SKM-1 treated with dmso at 0.1 percent for 144 hours (cell line): Measurements from ENCODE around the gene FGF14.
"Not testable (repeated sequence)": the region's sequence is repeated elsewhere in the genome, so short reads cannot be mapped to it uniquely, and the experiment has no call there.

Source experiments
- DNase-seq: peaks from one replicate; lab custom pipeline; 2025; ENCODE audit not compliant: unreplicated experiment; lab: John Stamatoyannopoulos, UW

Gene FGF14

DNA sequence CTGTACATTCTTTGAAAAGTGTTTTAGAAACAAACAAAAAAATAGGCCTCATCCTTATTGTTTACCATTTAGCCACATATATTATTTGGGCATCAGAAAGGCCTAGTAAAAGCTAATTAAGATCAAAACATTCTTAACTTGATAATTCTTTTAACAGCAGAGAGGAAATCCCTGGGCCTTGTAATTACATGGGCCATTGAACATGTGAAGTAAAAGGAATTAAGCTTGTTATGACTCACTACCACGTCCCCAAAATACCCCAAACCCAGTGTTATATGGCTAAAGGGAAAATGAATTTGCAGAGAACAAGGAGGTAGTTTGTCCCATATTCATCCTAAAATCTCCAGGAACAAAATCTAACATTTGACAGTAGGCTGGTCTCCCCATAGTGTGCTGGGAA, 509.6 kb downstream of the FGF14 start:
- no peak for DNase-seq

DNA sequence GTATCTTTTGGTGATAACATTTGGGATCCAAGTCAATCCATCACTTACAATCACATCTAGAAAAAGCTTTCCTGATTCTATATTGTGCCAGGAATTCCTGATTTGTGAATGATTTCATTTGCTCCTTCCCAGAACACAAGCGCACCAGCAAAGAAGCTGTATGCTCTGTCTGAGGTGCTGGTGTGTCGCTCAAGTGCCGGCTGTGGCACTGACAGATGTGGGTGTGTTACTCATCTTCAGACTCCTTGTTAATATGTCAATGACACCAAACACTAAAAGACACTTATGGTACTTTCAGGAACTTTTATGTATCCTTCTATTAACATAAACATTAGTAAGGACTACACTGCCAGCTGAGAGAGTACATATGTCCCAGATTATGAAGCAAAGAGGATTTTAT, 520.3 kb downstream of the FGF14 start:
- DNase-seq = no peak

DNA sequence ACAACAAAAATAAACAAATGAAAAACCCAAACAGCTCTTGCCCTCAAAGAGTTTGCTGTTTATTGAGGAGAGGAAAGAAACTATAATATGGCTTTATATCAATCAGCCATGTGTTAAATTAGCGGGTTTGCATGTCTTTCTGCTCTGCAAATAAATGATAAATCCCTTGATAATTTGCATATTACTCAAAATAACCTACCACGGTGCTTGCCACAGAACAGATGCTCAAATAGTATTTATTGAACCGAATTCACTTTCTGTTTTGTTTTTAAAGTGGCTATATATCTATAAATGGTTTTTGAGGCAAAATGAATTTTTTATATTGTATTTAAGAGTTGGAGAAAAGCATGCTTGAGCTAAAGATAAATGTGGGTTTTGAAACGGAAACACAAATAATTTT, 521.3 kb downstream of the FGF14 start:
- DNase-seq = no peak

GRCh38 chr13:101876951-101877350, 524.9 kb downstream of the FGF14 start:
- DNase-seq = no peak

DNA sequence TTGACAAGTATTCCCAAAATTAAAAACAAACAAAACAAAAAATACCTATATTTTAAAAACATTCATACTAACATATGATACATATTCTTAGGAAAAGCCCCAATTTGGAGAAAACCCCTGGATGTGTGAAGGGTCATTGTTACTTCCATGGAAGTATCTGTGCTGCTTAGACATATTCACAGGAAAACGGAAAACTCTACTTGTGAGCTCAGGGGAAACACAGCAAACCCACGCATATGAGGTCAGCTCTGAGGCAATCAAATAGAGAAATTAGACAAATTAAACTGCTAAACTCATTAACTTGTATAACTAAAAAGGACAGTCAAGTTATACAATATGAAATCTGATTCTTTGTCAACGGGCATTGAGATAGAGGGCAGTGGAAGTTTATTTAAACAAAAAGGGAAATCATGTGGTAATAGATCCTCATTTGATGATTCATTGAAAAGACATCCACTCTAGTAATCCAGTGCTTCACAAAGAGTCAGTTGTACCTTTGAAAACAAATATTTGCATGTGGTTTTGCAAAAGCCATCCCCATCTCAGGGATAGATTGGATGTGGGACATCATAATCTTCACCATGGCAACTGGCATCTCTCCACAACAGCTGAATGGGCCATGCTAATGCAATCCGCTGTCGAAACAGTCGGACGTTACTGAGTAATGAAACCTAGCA, 526.0 kb downstream of the FGF14 start:
- DNase-seq = no peak

DNA sequence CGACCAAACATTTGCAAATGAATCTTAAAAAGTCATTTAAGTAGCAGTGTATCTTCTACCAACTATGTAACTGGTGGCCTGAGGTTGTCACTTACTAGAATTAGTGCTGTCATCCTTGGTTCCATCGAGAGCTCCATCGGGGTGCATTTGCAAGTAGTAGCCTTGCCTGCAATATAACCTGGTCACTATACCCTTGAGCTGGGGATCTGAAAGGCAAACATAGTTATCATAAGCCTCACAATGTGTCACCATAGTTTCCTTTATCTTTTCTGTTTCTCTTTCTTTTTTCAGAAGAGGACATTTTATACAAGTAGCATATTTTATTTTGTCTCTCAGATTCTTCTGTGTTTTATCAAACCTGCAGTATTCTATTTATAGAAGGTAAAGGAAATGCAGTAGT, 526.8 kb downstream of the FGF14 start:
- DNase-seq = no peak

GRCh38 chr13:101869553-101869952, 532.3 kb downstream of the FGF14 start:
- DNase-seq = no peak

GRCh38 chr13:101868585-101869469, 533.0 kb downstream of the FGF14 start:
- no peak for DNase-seq

GRCh38 chr13:101866889-101867581, 534.8 kb downstream of the FGF14 start:
- DNase-seq = no peak

DNA sequence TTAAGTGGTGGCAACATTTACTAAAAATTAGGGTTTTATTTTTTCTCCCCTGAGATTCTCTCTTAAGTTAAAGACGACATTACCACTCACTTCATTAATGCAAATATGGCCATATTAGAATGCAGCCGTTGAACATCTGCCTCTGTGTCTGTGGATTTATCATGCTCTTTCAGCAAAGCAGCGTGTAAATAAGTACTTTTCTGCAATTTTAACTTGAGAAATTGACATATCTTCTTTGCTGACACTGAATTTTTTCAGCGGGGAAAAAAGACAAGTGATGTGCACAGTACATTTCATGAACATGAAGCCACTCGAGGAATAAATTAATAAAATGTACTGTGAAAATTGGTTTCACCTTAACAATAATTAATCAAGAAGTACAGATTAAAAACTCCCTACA, 543.0 kb downstream of the FGF14 start:
- DNase-seq = no peak

GRCh38 chr13:101846701-101847100, 555.1 kb downstream of the FGF14 start:
- DNase-seq = no peak

GRCh38 chr13:101846249-101846648, 555.6 kb downstream of the FGF14 start:
- DNase-seq = no peak

DNA sequence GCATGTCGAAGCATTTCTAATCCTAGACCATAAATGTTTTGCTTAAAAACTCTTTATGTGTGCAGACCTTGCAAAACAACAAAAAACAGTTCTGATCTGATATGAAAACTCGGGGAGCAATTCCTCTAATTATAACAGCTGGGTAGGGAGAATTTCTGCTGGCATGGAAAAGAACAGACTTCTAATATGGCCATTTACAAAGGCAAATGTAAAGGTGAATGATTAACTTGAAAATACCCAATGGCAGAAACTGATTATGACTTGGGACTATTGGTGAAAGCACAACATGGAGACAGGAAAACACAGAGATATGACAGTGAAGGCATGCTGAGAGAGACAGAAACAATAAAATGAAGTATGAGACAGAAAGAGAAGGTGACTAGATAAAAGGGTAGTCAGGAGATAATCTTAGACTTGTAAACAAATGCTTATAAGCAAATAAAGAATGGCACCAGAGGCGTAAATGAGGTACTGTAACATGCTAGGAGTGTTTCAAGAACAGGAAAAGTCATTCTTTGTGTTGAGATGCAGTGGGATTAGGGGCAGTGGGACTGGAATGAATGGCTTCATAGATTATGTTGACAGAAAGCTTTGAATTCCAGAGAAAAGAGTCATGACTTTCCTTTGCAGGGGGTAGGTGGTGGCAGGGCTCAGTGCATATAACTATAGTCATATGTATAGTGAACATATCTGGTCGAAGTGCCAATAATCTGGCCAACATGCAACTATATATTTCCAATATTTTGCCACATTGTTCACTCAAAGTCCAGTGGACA, 556.4 kb downstream of the FGF14 start:
- no peak for DNase-seq

DNA sequence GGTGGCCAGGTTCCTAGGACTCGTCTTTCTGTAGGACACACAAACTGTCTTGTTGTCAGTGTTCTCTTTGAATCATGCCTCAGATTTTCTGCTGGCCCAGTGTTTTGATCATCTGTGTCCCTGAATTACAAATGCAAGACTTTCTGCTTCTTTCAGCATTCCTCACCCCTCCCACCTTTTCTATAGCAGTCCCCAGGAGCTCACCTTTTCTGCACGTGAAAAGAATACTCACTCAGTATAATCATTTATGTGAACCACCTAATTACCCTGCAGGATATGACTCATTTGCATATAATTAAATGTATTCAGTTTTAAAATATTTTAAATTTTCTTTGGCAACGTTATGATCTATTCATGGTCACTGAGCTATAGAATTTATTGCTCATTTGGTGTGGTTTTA, 560.1 kb downstream of the FGF14 start:
- no peak for DNase-seq

- DNase-seq = no peak
These were observed 563.5 kb downstream of the FGF14 start for GRCh38 chr13:101838323-101838722.

DNA sequence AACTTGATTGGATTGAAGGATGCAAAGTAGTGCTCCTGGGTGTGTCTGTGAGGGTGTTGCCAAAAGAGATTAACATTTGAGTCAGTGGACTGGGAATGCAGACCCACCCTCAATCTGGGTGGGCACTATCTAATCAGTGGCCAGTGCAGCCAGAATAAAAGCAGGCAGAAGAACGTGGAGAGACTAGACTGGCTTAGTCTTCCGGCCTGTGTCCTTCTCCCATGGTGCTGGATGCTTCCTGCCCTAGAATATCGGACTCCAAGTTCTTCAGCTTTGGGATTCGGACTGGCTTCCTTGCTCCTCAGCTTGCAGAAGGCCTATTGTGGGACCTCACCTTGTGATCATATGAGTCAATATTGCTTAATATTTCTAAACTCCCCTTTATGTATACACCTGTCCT, 564.1 kb downstream of the FGF14 start:
- not testable (repeated sequence) for DNase-seq

DNA sequence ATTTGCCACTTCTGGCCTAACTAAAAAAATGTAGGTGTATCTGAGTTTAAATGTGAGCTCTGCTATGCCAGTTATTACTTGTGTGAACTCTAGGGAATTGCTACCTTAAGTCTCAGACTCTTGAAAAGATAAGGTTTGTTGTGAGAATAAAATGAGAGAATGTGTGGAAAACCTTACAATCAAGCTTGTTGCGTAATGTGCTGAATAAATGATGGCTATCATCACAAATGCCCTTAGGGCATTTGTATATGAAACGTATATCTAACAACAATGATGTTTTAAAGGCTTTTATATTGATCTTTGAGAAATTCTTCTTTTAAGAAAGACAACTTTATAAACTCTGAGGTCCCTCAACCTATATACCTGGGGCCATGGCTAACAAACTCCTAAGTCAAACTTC, 564.6 kb downstream of the FGF14 start:
- no peak for DNase-seq

- no peak for DNase-seq
These were observed 565.9 kb downstream of the FGF14 start for GRCh38 chr13:101835920-101836319.

GRCh38 chr13:101833671-101834070, 568.2 kb downstream of the FGF14 start:
- no peak for DNase-seq

DNA sequence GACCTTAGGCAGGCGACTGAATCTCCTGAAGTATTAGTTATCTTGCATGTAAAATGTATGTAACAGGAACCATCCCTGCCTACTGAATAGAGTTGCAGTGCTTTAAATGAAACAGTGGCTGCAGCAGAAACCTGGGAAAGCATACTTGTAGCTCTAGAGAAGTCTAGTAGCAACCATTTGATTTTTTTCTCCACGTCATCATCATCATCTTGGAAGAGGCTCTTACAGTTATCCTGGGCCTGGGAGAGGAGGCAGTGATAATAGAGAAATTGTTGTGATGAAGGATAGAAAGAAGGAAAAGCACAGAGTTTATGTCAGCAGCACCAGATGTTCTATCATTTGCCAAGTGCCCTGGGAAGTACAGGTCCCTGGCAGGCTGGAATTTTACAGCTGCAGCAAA, 571.8 kb downstream of the FGF14 start:
- DNase-seq = no peak

DNA sequence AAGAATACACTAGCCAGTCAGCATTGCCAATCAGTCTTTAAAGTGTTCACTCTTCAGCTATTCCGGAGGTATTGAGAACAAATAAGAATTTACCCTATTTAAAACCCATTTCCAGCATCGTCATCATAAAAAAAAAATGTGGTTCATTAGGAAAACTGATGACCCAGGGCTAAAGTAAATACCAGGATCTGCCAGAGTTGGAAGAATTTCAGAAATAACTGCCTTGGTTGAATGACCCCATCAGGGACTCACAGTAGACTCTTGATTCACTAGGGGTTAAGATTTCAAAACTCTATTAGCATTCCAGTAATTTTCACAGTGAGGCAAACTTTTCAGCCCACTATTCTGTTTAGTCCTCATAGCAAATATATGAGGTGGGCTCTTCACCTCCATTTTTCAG, 572.4 kb downstream of the FGF14 start:
- no peak for DNase-seq
